H9 (cell line): ENCODE results near the gene MUL1. TPM values are rescaled to one million over a fixed set of nuclear protein-coding genes. Genes with fewer than 3 reads are reported as not detected.
"Not testable (repeated sequence)": the region's sequence is repeated elsewhere in the genome, so short reads cannot be mapped to it uniquely, and the experiment has no call there.

Source experiments
- DNase-seq: peaks from one replicate; pipeline ENCODE4 v3.0.0-alpha.2; 2017
- H2AFZ ChIP-seq: one replicate; pipeline ENCODE4 v1.6.1; 2013; ENCODE audit warnings: mild to moderate bottlenecking, low read length, control low read depth, moderate library complexity
- H2AK5ac ChIP-seq: 2 replicates; pipeline ENCODE4 v1.6.1; 2013; ENCODE audit warnings: low read length, control low read depth, mixed read lengths; ENCODE audit not compliant: insufficient read length
- H2BK120ac ChIP-seq: one replicate; pipeline ENCODE4 v1.6.1; 2013; ENCODE audit warnings: low read depth, mild to moderate bottlenecking, low read length, control low read depth, inconsistent platforms; ENCODE audit not compliant: poor library complexity, severe bottlenecking
- H2BK12ac ChIP-seq: 2 replicates; pipeline ENCODE4 v1.6.1; 2013; ENCODE audit warnings: low read length, control low read depth, mixed read lengths, low read depth; ENCODE audit not compliant: insufficient read length
- H2BK15ac ChIP-seq: 2 replicates; pipeline ENCODE4 v1.6.1; 2013; ENCODE audit warnings: low read depth, low read length, control low read depth
- H2BK20ac ChIP-seq: one replicate; pipeline ENCODE4 v1.6.1; 2013; ENCODE audit warnings: low read depth, mild to moderate bottlenecking, low read length, control low read depth, inconsistent platforms; ENCODE audit not compliant: poor library complexity, severe bottlenecking
- H2BK5ac ChIP-seq: 2 replicates; pipeline ENCODE4 v1.6.1; 2013; ENCODE audit warnings: low read length, control low read depth, mixed read lengths; ENCODE audit not compliant: insufficient read length
- H3K14ac ChIP-seq: 2 replicates; pipeline ENCODE4 v1.6.1; 2013; ENCODE audit warnings: low read length, control low read depth; ENCODE audit not compliant: insufficient read depth
- H3K18ac ChIP-seq: 2 replicates; pipeline ENCODE4 v1.6.1; 2013; ENCODE audit warnings: low read depth, mild to moderate bottlenecking, mixed read lengths, low read length, control low read depth; ENCODE audit not compliant: insufficient read length
- H3K23ac ChIP-seq: 2 replicates; pipeline ENCODE4 v1.6.1; 2013; ENCODE audit warnings: low read length, control low read depth, mixed read lengths, low read depth; ENCODE audit not compliant: insufficient read length
- H3K23me2 ChIP-seq: 2 replicates; pipeline ENCODE4 v1.6.1; 2013; ENCODE audit warnings: low read depth, mild to moderate bottlenecking, mixed read lengths, low read length, control low read depth; ENCODE audit not compliant: insufficient read length, poor library complexity, severe bottlenecking
- H3K27ac ChIP-seq: 2 replicates; pipeline ENCODE4 v1.5.1; 2013; ENCODE audit warnings: low read length, control low read depth, mixed read lengths, low read depth; ENCODE audit not compliant: insufficient read length
- H3K27me3 ChIP-seq: 2 replicates; pipeline ENCODE4 v1.6.1; 2013; ENCODE audit warnings: low read length, control low read depth, inconsistent platforms; ENCODE audit not compliant: insufficient read depth
- H3K4ac ChIP-seq: 2 replicates; pipeline ENCODE4 v1.6.1; 2013; ENCODE audit warnings: low read depth, mild to moderate bottlenecking, control low read depth, inconsistent platforms, low read length, moderate library complexity
- H3K4me1 ChIP-seq: 2 replicates; pipeline ENCODE4 v1.6.1; 2013; ENCODE audit warnings: low read length, control low read depth, inconsistent platforms; ENCODE audit not compliant: insufficient read depth
- H3K4me2 ChIP-seq: 2 replicates; pipeline ENCODE4 v1.6.1; 2013; ENCODE audit warnings: low read length, control low read depth, mixed read lengths; ENCODE audit not compliant: insufficient read length, insufficient read depth
- H3K56ac ChIP-seq: 2 replicates; pipeline ENCODE4 v1.6.1; 2013; ENCODE audit warnings: low read depth, mild to moderate bottlenecking, mixed read lengths, low read length, control low read depth; ENCODE audit not compliant: insufficient read length
- H3K79me1 ChIP-seq: 2 replicates; pipeline ENCODE4 v1.6.1; 2013; ENCODE audit warnings: low read depth, mild to moderate bottlenecking, moderate library complexity, low read length, control low read depth, inconsistent platforms; ENCODE audit not compliant: insufficient read depth, poor library complexity, severe bottlenecking
- H3K79me2 ChIP-seq: 2 replicates; pipeline ENCODE4 v1.6.1; 2013; ENCODE audit warnings: low read length, control low read depth, inconsistent platforms; ENCODE audit not compliant: insufficient read depth
- H3K9ac ChIP-seq: 2 replicates; pipeline ENCODE4 v1.6.1; 2013; ENCODE audit warnings: low read length, control low read depth, mixed read lengths; ENCODE audit not compliant: insufficient read length; ENCODE audit errors: extremely low read depth
- H3K9me3 ChIP-seq: one replicate; pipeline ENCODE4 v1.6.1; 2013; ENCODE audit warnings: low read depth, low read length, inconsistent platforms; ENCODE audit not compliant: control insufficient read depth
- H3T11ph ChIP-seq: one replicate; pipeline ENCODE4 v1.6.1; 2013; ENCODE audit warnings: mild to moderate bottlenecking, low read length, control low read depth, inconsistent platforms
- H4K20me1 ChIP-seq: one replicate; pipeline ENCODE4 v1.6.1; 2013; ENCODE audit not compliant: control insufficient read depth, insufficient read length, insufficient read depth
- H4K5ac ChIP-seq: 2 replicates; pipeline ENCODE4 v1.6.1; 2013; ENCODE audit warnings: low read depth, mild to moderate bottlenecking, mixed read lengths, low read length, control low read depth; ENCODE audit not compliant: insufficient read length
- H4K8ac ChIP-seq: replicated peaks from 2 replicates; pipeline ENCODE4 v1.6.1; 2013; ENCODE audit warnings: low read length, control low read depth, mixed read lengths, low read depth; ENCODE audit not compliant: insufficient read length
- H4K91ac ChIP-seq: 2 replicates; pipeline ENCODE4 v1.6.1; 2013; ENCODE audit warnings: low read depth, mild to moderate bottlenecking, moderate library complexity, mixed read lengths, low read length, control low read depth; ENCODE audit not compliant: insufficient read length
- H3K27ac Mint-ChIP-seq, 3 experiments: 2 replicates in 2 of 3; 3 replicates in 1 of 3; pipeline ENCODE4 v1.8.0; 2020 to 2021; ENCODE audit warnings: mixed read lengths in 3 of 3, mild to moderate bottlenecking in 1 of 3, moderate library complexity in 1 of 3
- H3K27me3 Mint-ChIP-seq: 2 replicates; pipeline ENCODE4 v1.8.0; 2021; ENCODE audit warnings: low read depth, mild to moderate bottlenecking, moderate library complexity, mixed read lengths
- H3K36me3 Mint-ChIP-seq, 3 experiments: 2 replicates in 2 of 3; 3 replicates in 1 of 3; pipeline ENCODE4 v1.8.0; 2020 to 2021; ENCODE audit warnings: low read depth in 3 of 3, mixed read lengths in 3 of 3; ENCODE audit not compliant: insufficient read depth in 1 of 3
- H3K4me1 Mint-ChIP-seq, 2 experiments: 2 replicates each; pipeline ENCODE4 v1.8.0; 2020; ENCODE audit warnings: mixed read lengths in 2 of 2
- H3K4me3 Mint-ChIP-seq, 2 experiments: 2 replicates in 1 of 2; 3 replicates in 1 of 2; pipeline ENCODE4 v1.8.0; 2020 to 2021; ENCODE audit warnings: mild to moderate bottlenecking in 2 of 2, mixed read lengths in 2 of 2, moderate library complexity in 1 of 2
- H3K9me3 Mint-ChIP-seq, 2 experiments: 2 replicates in 1 of 2; 3 replicates in 1 of 2; pipeline ENCODE4 v1.8.0; 2020; ENCODE audit warnings: mild to moderate bottlenecking in 2 of 2, mixed read lengths in 2 of 2, moderate library complexity in 1 of 2
- WGBS: extraction: QIAGEN DNeasy Blood & Tissue Kit; methylation state at CpG from one replicate; pipeline ENCODE4 v1.1.7; 2013; ENCODE audit warnings: missing lambda C conversion rate, low lambda C conversion rate, mixed read lengths; ENCODE audit not compliant: insufficient read length; ENCODE audit errors: extremely low coverage; 5-methylcytosine and 5-hydroxymethylcytosine counted together
- total RNA-seq: library from RNA; stranded (reverse); gene quantifications from 2 replicates; pipeline ENCODE4 v1.2.1, GENCODE V29; 2021
- TF ChIP-seq, protein P1 (sequence below): fragments of 200-600 bp; sonication (generic); conservative IDR thresholded peaks from 3 replicates; pipeline ENCODE4 v1.8.0; 2021; ENCODE audit warnings: antibody characterized with exemption, mild to moderate bottlenecking

The MUL1 gene
- total RNA-seq, 1 experiment from 2014 or later: 27.1 TPM

DNA sequence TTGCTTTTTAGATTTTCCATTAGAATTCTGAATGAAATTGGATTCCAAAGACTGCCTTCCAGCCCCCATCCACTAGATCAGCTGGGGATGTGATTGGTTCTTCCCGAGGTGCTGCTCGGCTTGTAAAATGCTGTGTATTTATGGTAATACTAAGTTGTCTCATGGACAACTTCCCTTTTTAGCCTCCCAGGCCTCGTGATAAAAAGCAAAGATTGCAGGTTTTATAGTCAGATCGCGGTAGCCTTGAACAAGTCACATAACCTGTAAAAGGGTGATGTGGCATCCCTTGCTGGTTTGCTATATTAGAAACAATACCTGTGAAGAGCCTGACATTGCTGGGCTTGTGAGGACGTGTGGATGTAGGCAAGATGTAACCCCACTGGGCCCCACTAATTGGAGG is 10.4 kb downstream of the MUL1 start:
- Histone ChIP-seq H2BK120ac (no peak overlapping the region), H2BK5ac (no peak overlapping the region), H3K23me2 (no peaks in the 10 kb centered on the region), H2AFZ (no peak overlapping the region), H3K4me2 (no peak overlapping the region), H2BK20ac (no peak overlapping the region), H3K27me3 (no peaks in the 10 kb centered on the region), H2BK15ac (no peak overlapping the region), H3K56ac (no peak overlapping the region), H3K4me1 (no peaks in the 10 kb centered on the region), H4K5ac (no peak overlapping the region), H3K27ac (no peak overlapping the region), H3K9ac (no peak overlapping the region), H3T11ph (no peak overlapping the region), H2AK5ac (no peak overlapping the region), H3K79me2 (no peaks in the 10 kb centered on the region), H4K8ac (no peak overlapping the region), H3K79me1 (no peaks in the 10 kb centered on the region), H3K9me3 (no peaks in the 10 kb centered on the region), H4K20me1 (no peaks in the 10 kb centered on the region), H3K18ac (no peak overlapping the region), H3K4ac (no peak overlapping the region), H4K91ac (no peak overlapping the region), H3K23ac (no peak overlapping the region), H3K14ac (no peak overlapping the region), H2BK12ac (no peak overlapping the region)
- H3K4me3 Mint-ChIP-seq: no peak overlapping the region
- no CpG with 5 or more reads among the region's 6 CpGs for WGBS
- peaks cover 18% of the 10 kb centered on the region for H3K27me3 Mint-ChIP-seq
- TF ChIP-seq, protein P1, sequence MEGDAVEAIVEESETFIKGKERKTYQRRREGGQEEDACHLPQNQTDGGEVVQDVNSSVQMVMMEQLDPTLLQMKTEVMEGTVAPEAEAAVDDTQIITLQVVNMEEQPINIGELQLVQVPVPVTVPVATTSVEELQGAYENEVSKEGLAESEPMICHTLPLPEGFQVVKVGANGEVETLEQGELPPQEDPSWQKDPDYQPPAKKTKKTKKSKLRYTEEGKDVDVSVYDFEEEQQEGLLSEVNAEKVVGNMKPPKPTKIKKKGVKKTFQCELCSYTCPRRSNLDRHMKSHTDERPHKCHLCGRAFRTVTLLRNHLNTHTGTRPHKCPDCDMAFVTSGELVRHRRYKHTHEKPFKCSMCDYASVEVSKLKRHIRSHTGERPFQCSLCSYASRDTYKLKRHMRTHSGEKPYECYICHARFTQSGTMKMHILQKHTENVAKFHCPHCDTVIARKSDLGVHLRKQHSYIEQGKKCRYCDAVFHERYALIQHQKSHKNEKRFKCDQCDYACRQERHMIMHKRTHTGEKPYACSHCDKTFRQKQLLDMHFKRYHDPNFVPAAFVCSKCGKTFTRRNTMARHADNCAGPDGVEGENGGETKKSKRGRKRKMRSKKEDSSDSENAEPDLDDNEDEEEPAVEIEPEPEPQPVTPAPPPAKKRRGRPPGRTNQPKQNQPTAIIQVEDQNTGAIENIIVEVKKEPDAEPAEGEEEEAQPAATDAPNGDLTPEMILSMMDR: no peak
- H3K27ac Mint-ChIP-seq: no peak overlapping the region
- no peaks in the 10 kb centered on the region for H3K9me3 Mint-ChIP-seq
- DNase-seq: no peak
- H3K36me3 Mint-ChIP-seq: peaks cover 19 to 40% (median 38%) of the 10 kb centered on the region in 3 experiments; a peak in 6 of 7 replicates
- peaks cover 4 to 5% of the 10 kb centered on the region in 2 experiments for H3K4me1 Mint-ChIP-seq

DNA sequence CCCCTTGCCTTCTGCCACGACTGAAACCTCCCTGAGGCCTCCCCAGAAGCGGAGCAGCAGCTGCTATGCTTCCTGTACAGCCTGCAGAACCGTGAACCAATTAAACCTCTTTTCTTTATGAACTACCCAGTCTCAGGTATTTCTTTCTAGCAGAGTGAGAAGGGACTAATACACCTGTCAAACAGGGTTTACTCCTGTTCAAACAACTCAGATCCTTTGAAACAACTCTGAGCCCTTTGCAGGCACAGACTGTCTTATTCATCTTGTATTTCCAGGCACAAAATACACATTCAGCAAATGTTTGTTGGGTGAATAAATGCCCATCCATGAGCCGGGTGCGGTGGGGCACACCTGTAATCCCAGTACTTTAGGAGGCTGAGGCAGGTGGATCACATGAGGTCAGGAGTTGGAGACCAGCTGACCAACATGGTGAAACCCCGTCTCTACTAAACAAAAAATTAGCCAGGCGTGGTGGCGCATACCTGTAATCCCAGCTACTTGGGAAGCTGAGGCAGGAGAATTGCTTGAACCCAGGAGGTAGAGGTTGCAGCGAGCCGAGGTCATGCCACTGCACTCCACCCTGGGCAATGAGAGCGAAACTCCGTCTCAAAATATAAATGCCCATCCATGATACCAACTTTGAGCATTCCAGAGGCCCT is 11.1 kb downstream of the MUL1 start:
- peaks cover 24% of the 10 kb centered on the region for H3K27me3 Mint-ChIP-seq
- not testable (repeated sequence) for H3K4ac ChIP-seq, H2BK5ac ChIP-seq, H3K79me1 ChIP-seq, H3K4me2 ChIP-seq, H3K18ac ChIP-seq, H3K4me1 Mint-ChIP-seq, H2BK12ac ChIP-seq, H3K14ac ChIP-seq, H3K23me2 ChIP-seq, H2BK15ac ChIP-seq, H2BK120ac ChIP-seq, H3K27ac Mint-ChIP-seq, H2AFZ ChIP-seq, H3K23ac ChIP-seq, H3K4me1 ChIP-seq, H3K27me3 ChIP-seq, H3K9ac ChIP-seq, H3K9me3 Mint-ChIP-seq, H3K9me3 ChIP-seq, DNase-seq, H2BK20ac ChIP-seq, H3K27ac ChIP-seq, H4K5ac ChIP-seq, H4K91ac ChIP-seq, H3K56ac ChIP-seq, H4K20me1 ChIP-seq, H2AK5ac ChIP-seq, H4K8ac ChIP-seq, H3T11ph ChIP-seq, H3K79me2 ChIP-seq, H3K4me3 Mint-ChIP-seq
- WGBS: no CpG with 5 or more reads among the region's 12 CpGs
- peaks cover 19 to 34% (median 33%) of the 10 kb centered on the region in 3 experiments; a peak in 6 of 7 replicates for H3K36me3 Mint-ChIP-seq
